Cerebellar cortex (tissue), 1 donor: ENCODE results near the gene FAM83G.
"Not testable (repeated sequence)": the region's sequence is repeated elsewhere in the genome, so short reads cannot be mapped to it uniquely, and the experiment has no call there.

ENCODE experiments used
- DNase-seq: peaks from one replicate; pipeline ENCODE4 v3.0.0-alpha.2; 2015; ENCODE audit warnings: low spot score

Gene FAM83G

GRCh38 chr17:19004421-19005136 is at the start of gene FAM83G:
Gene FAM83G, minus strand, starts transcription at chr17:19004764. Its CDS starts 723 bp downstream, at chr17:19004041.
- DNase-seq: peak; percentile 27

- DNase-seq: not testable (repeated sequence)
These were observed 44.3 kb upstream of the FAM83G start for GRCh38 chr17:19048826-19049225.

- not testable (repeated sequence) for DNase-seq
These were observed 42.9 kb upstream of the FAM83G start for GRCh38 chr17:19047510-19047909.

- DNase-seq: not testable (repeated sequence)
These were observed 42.3 kb upstream of the FAM83G start, which contains the start of gene GRAP for GRCh38 chr17:19046782-19047375. Gene GRAP, minus strand, starts transcription at chr17:19046957. Its CDS starts 31 bp downstream, at chr17:19046926.

GRCh38 chr17:19044643-19045042 is 40.1 kb upstream of the FAM83G start:
- not testable (repeated sequence) for DNase-seq

GRCh38 chr17:19043032-19043431 is 38.5 kb upstream of the FAM83G start:
- DNase-seq: not testable (repeated sequence)

GRCh38 chr17:19042369-19042768 is 37.8 kb upstream of the FAM83G start:
- DNase-seq: not testable (repeated sequence)

- not testable (repeated sequence) for DNase-seq
These were observed 37.3 kb upstream of the FAM83G start for GRCh38 chr17:19041871-19042270.

GRCh38 chr17:19040350-19040749 is 35.8 kb upstream of the FAM83G start:
- DNase-seq: not testable (repeated sequence)

GRCh38 chr17:19038730-19039129 is 34.2 kb upstream of the FAM83G start:
- DNase-seq: not testable (repeated sequence)

- not testable (repeated sequence) for DNase-seq
These were observed 33.4 kb upstream of the FAM83G start for GRCh38 chr17:19038007-19038406.

- DNase-seq: not testable (repeated sequence)
These were observed 33.0 kb upstream of the FAM83G start for GRCh38 chr17:19037547-19037946.

GRCh38 chr17:19036186-19036585 is 31.6 kb upstream of the FAM83G start:
- DNase-seq: not testable (repeated sequence)

- DNase-seq: not testable (repeated sequence)
These were observed 27.9 kb upstream of the FAM83G start for GRCh38 chr17:19032377-19032988.

- DNase-seq: not testable (repeated sequence)
These were observed 27.2 kb upstream of the FAM83G start for GRCh38 chr17:19031729-19032128.

- not testable (repeated sequence) for DNase-seq
These were observed 26.3 kb upstream of the FAM83G start for GRCh38 chr17:19030771-19031449.

GRCh38 chr17:19029740-19030139 is 25.2 kb upstream of the FAM83G start:
- not testable (repeated sequence) for DNase-seq

- DNase-seq: not testable (repeated sequence)
These were observed 24.1 kb upstream of the FAM83G start for GRCh38 chr17:19028671-19029070.

GRCh38 chr17:19024101-19025078 is 19.8 kb upstream of the FAM83G start:
- DNase-seq: no peak

GRCh38 chr17:19023209-19023999 is 18.8 kb upstream of the FAM83G start:
- no peak for DNase-seq
